ENCODE results near the gene OR2AT4. TPM values are rescaled to one million over a fixed set of nuclear protein-coding genes. Genes with fewer than 3 reads are reported as not detected.
A peak's percentile ranks its signal among the peaks of the same experiment; 100 is the strongest.

The OR2AT4 gene
- total RNA-seq, 5 donors from 2014 or later (not counting 1 experiment from before 2014, with no cell fraction given) = not detected

DNA sequence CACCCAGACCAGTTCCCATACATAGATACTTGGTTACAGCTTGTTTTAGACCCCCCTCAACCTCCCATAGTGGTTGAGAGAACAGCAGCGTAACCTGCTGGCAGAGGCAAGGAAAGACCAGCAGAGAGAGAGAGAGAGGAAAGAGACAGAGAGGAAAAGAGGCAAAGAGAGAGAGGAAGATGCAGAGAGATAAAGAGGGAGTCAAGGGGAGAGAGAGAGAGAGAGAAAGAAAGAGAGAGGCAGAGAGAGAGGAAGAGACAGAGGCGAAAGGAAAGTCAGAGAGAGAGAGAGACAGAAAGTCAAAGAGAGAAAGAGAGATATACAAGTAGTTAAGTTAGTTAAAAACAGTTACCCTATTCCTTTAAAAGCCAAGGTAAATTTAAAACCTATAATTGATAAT is 55.4 kb downstream of the OR2AT4 start:
- 100% methylated on average over 1 of the region's 2 CpGs for WGBS (ENCODE audit: insufficient coverage)
- Mint-ChIP-seq H3K4me3 (no peak overlapping the region), H3K4me1 (no peaks in the 10 kb centered on the region), H3K27me3 (peaks cover 4% of the 10 kb centered on the region in 2 donors), H3K36me3 (peaks cover 6% of the 10 kb centered on the region), H3K9me3 (peaks cover 0 to 6% (median 4%) of the 10 kb centered on the region in 3 donors), H3K27ac (no peak overlapping the region)
- DNase-seq = no peak
- no peaks in the 10 kb centered on the region for H3K36me3 ChIP-seq (ENCODE audit: control insufficient read depth in 2 of 2, extremely low read depth in 1 of 2, insufficient read depth in 1 of 2, low read length in 1 of 2)
- POLR2A ChIA-PET = interaction anchor here in 1 of 2 donors (0.7 kb wide), 1 partner anchor 96 kb away, joined by 7 read pairs; no protein-coding TSS in a partner anchor
- H3K9me3 ChIP-seq = no peaks in the 10 kb centered on the region
- H3K4me1 ChIP-seq (ENCODE audit: control insufficient read depth in 1 of 2, extremely low read depth in 1 of 2, insufficient read depth in 2 of 2, low read length in 2 of 2) = no peaks in the 10 kb centered on the region
- H3K4me3 ChIP-seq (ENCODE audit: control insufficient read depth in 1 of 2, extremely low read depth in 1 of 2, low read length in 1 of 2) = no peak overlapping the region
- no peak overlapping the region for H3K27ac ChIP-seq (ENCODE audit: low read length)
- no peak for ATAC-seq (replicated peaks in 1 of 4)
- peaks cover 0 to 6% of the 10 kb centered on the region in 2 experiments for H3K27me3 ChIP-seq (replicated peaks in 1 of 2; ENCODE audit: control insufficient read depth in 2 of 2, extremely low read depth in 1 of 2, insufficient read depth in 2 of 2, low read length in 1 of 2)
- CTCF ChIA-PET = no interaction called here

DNA sequence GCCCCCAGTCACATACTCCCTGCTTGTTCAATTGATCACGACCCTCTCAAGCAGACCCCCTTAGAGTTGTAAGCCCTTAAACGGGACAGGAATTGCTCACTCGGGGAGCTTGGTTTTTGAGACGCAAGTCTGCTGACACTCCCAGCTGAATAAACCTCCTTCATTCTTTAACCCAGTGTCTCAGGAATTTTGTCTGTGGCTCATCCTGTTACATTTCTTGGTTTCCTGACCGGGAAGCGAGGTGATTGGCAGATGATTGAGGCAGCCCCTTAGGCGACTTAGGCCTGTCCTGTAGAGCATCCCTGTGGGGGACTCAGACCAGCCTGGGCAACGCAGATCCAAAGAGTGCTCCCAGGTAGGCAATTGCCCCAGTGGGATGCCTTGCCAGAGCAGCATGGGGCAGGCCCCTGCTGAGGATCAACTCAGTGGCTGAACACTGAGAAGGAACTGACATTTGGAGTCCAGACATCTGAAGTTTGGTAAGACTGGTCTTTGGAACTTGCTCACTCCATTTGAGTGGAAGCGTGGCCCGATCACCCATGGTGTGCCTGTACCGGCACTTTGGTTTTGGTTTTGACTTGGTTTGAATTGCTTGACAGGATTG is 56.4 kb downstream of the OR2AT4 start:
- no peak overlapping the region for H3K4me3 Mint-ChIP-seq
- peaks cover 6% of the 10 kb centered on the region for H3K36me3 Mint-ChIP-seq
- DNase-seq = no peak
- H3K27me3 Mint-ChIP-seq = peaks cover 4% of the 10 kb centered on the region in 2 donors
- no peak overlapping the region for H3K27ac Mint-ChIP-seq
- POLR2A ChIA-PET = no interaction called here
- H3K9me3 Mint-ChIP-seq = peaks cover 0 to 6% (median 4%) of the 10 kb centered on the region in 3 donors
- ATAC-seq (replicated peaks in 1 of 4) = no peak
- Histone ChIP-seq H3K27ac (ENCODE audit: low read length) (no peak overlapping the region), H3K4me3 (ENCODE audit: control insufficient read depth in 1 of 2, extremely low read depth in 1 of 2, low read length in 1 of 2) (no peak overlapping the region), H3K4me1 (ENCODE audit: control insufficient read depth in 1 of 2, extremely low read depth in 1 of 2, insufficient read depth in 2 of 2, low read length in 2 of 2) (no peaks in the 10 kb centered on the region), H3K9me3 (no peaks in the 10 kb centered on the region), H3K36me3 (ENCODE audit: control insufficient read depth in 2 of 2, extremely low read depth in 1 of 2, insufficient read depth in 1 of 2, low read length in 1 of 2) (no peaks in the 10 kb centered on the region), H3K27me3 (replicated peaks in 1 of 2; ENCODE audit: control insufficient read depth in 2 of 2, extremely low read depth in 1 of 2, insufficient read depth in 2 of 2, low read length in 1 of 2) (peaks cover 0 to 6% of the 10 kb centered on the region in 2 experiments)
- 91% methylated on average over 11 of the region's 11 CpGs for WGBS (ENCODE audit: insufficient coverage)
- CTCF ChIA-PET = no interaction called here
- H3K4me1 Mint-ChIP-seq = peaks cover 0 to 8% (median 6%) of the 10 kb centered on the region in 3 donors

DNA sequence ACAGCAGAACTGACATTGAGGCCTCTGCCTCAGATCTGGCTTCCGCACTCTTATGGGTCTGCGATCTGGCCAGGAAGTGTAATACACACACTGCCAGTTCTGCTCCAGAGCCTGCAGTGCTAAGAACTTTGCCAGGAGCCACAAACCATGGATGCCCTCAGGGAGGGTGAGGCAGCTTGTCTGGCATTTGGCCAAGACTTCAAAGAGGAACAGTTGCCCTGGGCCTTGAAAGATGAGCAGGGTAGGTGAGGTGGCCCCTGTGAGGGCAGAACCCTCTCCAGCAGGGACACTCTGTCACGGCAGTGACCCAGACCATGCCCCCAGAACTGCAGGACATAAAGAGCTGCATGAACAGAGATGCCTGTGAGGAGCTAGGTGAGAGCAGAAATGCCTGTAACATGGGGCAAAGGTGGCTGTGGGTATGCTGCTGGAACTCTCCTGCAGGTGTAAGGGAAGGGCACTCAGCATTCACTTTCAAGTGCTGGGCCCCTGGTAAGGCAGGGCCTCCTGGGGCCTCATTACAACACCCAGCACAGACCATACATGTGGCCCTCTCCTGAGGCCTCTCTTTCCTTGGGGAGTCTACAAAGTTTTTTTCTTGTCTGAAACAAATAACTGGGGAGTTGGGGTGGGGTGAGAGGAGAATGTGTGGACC is 60.6 kb downstream of the OR2AT4 start:
- Mint-ChIP-seq H3K4me1 (peaks cover 0 to 8% (median 6%) of the 10 kb centered on the region in 3 donors), H3K4me3 (no peak overlapping the region), H3K9me3 (peaks cover 0 to 4% (median 4%) of the 10 kb centered on the region in 3 donors), H3K27ac (no peak overlapping the region), H3K36me3 (peaks cover 6% of the 10 kb centered on the region), H3K27me3 (peaks cover under 1 to 4% of the 10 kb centered on the region in 2 donors)
- POLR2A ChIA-PET = no interaction called here
- Histone ChIP-seq H3K27ac (ENCODE audit: low read length) (no peak overlapping the region), H3K4me3 (ENCODE audit: control insufficient read depth in 1 of 2, extremely low read depth in 1 of 2, low read length in 1 of 2) (no peak overlapping the region), H3K36me3 (ENCODE audit: control insufficient read depth in 2 of 2, extremely low read depth in 1 of 2, insufficient read depth in 1 of 2, low read length in 1 of 2) (no peaks in the 10 kb centered on the region), H3K27me3 (replicated peaks in 1 of 2; ENCODE audit: control insufficient read depth in 2 of 2, extremely low read depth in 1 of 2, insufficient read depth in 2 of 2, low read length in 1 of 2) (peaks cover 0 to 9% of the 10 kb centered on the region in 2 experiments), H3K9me3 (no peaks in the 10 kb centered on the region), H3K4me1 (ENCODE audit: control insufficient read depth in 1 of 2, extremely low read depth in 1 of 2, insufficient read depth in 2 of 2, low read length in 2 of 2) (no peaks in the 10 kb centered on the region)
- CTCF ChIA-PET = no interaction called here
- 100% methylated on average over 3 of the region's 3 CpGs for WGBS (ENCODE audit: insufficient coverage)
- DNase-seq (no peak), ATAC-seq (replicated peaks in 1 of 4) (no peak)

DNA sequence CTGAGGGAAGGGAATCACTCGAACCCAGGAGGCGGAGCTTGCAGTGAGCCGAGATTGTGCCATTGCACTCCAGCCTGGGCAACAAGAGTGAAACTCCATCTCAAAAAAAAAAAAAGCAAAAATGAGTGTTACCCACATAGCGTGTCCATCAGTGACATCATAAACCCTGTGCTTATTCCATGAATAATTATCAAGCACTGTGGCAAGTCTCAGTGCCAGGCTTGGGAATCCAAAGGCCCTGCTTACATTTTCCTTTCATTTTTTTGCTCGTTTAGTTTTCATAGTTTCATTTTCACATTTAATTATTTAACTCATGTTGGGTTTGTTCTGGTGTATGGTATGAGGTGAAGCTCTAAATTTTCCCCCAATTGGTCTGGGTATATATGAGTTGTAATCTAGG is 61.4 kb downstream of the OR2AT4 start:
- no peak for ATAC-seq (replicated peaks in 1 of 4)
- Histone ChIP-seq H3K4me1 (ENCODE audit: control insufficient read depth in 1 of 2, extremely low read depth in 1 of 2, insufficient read depth in 2 of 2, low read length in 2 of 2) (no peaks in the 10 kb centered on the region), H3K27me3 (replicated peaks in 1 of 2; ENCODE audit: control insufficient read depth in 2 of 2, extremely low read depth in 1 of 2, insufficient read depth in 2 of 2, low read length in 1 of 2) (peaks cover 0 to 6% of the 10 kb centered on the region in 2 experiments), H3K4me3 (ENCODE audit: control insufficient read depth in 1 of 2, extremely low read depth in 1 of 2, low read length in 1 of 2) (no peak overlapping the region), H3K36me3 (ENCODE audit: control insufficient read depth in 2 of 2, extremely low read depth in 1 of 2, insufficient read depth in 1 of 2, low read length in 1 of 2) (no peaks in the 10 kb centered on the region), H3K27ac (ENCODE audit: low read length) (no peak overlapping the region), H3K9me3 (no peaks in the 10 kb centered on the region)
- POLR2A ChIA-PET = no interaction called here
- no peak for DNase-seq
- Mint-ChIP-seq H3K36me3 (no peaks in the 10 kb centered on the region), H3K9me3 (no peaks in the 10 kb centered on the region), H3K27me3 (no peaks in the 10 kb centered on the region), H3K4me1 (peaks cover 0 to 8% (median 6%) of the 10 kb centered on the region in 3 donors), H3K27ac (peak overlapping the region in 1 of 2 donors; percentile 55), H3K4me3 (no peak overlapping the region)
- 100% methylated on average over 2 of the region's 5 CpGs for WGBS (ENCODE audit: insufficient coverage)
- CTCF ChIA-PET = no interaction called here

DNA sequence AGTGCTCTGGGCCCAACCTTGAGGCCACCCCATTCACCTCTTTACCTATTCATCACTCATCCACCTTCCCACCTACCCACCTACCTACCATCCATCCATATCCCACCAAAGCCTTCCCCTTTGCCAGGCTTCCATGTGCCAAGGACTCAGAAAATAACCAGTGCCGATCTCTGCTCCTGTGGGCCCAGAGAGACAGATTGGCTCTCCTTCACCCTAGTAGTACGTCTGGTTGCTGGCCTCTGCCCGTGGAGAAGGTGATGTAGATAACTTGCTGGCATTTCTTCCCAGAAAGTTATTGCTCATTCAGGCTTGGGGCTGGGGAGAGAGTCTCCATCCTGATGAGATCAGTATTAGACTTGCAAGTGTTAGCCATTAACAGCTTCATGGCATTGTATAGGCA is 62.8 kb downstream of the OR2AT4 start:
- Histone ChIP-seq H3K4me3 (ENCODE audit: control insufficient read depth in 1 of 2, extremely low read depth in 1 of 2, low read length in 1 of 2) (no peak overlapping the region), H3K4me1 (ENCODE audit: control insufficient read depth in 1 of 2, extremely low read depth in 1 of 2, insufficient read depth in 2 of 2, low read length in 2 of 2) (no peaks in the 10 kb centered on the region), H3K27ac (ENCODE audit: low read length) (no peak overlapping the region), H3K27me3 (replicated peaks in 1 of 2; ENCODE audit: control insufficient read depth in 2 of 2, extremely low read depth in 1 of 2, insufficient read depth in 2 of 2, low read length in 1 of 2) (peaks cover 0 to 3% of the 10 kb centered on the region in 2 experiments), H3K9me3 (no peaks in the 10 kb centered on the region), H3K36me3 (ENCODE audit: control insufficient read depth in 2 of 2, extremely low read depth in 1 of 2, insufficient read depth in 1 of 2, low read length in 1 of 2) (no peaks in the 10 kb centered on the region)
- Mint-ChIP-seq H3K4me1 (peaks cover 0 to 8% (median 6%) of the 10 kb centered on the region in 3 donors), H3K4me3 (no peak overlapping the region), H3K36me3 (no peaks in the 10 kb centered on the region), H3K9me3 (no peaks in the 10 kb centered on the region), H3K27me3 (no peaks in the 10 kb centered on the region), H3K27ac (no peak overlapping the region)
- WGBS (ENCODE audit: insufficient coverage) = 100% methylated on average over 3 of the region's 3 CpGs
- ATAC-seq (replicated peaks in 1 of 4) = no peak
- DNase-seq = no peak
- ChIA-PET CTCF (no interaction called here), POLR2A (no interaction called here)

DNA sequence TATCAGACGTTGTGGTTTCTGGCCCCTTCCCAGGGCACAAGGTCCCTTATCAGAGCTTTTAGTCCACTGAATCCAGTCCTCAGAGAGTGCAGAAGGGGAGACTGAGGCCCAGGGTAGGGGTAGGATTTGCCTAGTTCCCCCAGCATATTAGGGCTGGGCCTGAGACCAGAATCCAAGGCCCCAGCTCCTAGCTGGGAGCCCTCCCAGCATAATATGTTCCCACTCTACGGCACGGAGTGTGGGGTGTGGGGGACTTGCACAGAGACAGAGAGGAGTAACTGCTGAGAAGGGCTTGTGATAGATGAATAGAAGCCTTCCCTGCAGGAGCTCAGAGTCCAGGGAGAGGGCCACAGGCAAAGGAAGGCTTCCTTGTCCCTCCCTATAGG is 64.1 kb downstream of the OR2AT4 start:
- H3K27me3 Mint-ChIP-seq = no peaks in the 10 kb centered on the region
- Histone ChIP-seq H3K27me3 (replicated peaks in 1 of 2; ENCODE audit: control insufficient read depth in 2 of 2, extremely low read depth in 1 of 2, insufficient read depth in 2 of 2, low read length in 1 of 2) (peaks cover 0 to 3% of the 10 kb centered on the region in 2 experiments), H3K4me1 (ENCODE audit: control insufficient read depth in 1 of 2, extremely low read depth in 1 of 2, insufficient read depth in 2 of 2, low read length in 2 of 2) (no peaks in the 10 kb centered on the region), H3K36me3 (ENCODE audit: control insufficient read depth in 2 of 2, extremely low read depth in 1 of 2, insufficient read depth in 1 of 2, low read length in 1 of 2) (no peaks in the 10 kb centered on the region), H3K27ac (ENCODE audit: low read length) (no peak overlapping the region), H3K4me3 (ENCODE audit: control insufficient read depth in 1 of 2, extremely low read depth in 1 of 2, low read length in 1 of 2) (no peak overlapping the region), H3K9me3 (no peaks in the 10 kb centered on the region)
- ChIA-PET POLR2A (no interaction called here), CTCF (no interaction called here)
- H3K36me3 Mint-ChIP-seq = no peaks in the 10 kb centered on the region
- H3K9me3 Mint-ChIP-seq = no peaks in the 10 kb centered on the region
- no peak for ATAC-seq (replicated peaks in 1 of 4)
- no peak overlapping the region for H3K27ac Mint-ChIP-seq
- no peak for DNase-seq
- no CpG with 5 or more reads among the region's 3 CpGs for WGBS (ENCODE audit: insufficient coverage)
- H3K4me1 Mint-ChIP-seq = peaks cover 0 to 8% (median 6%) of the 10 kb centered on the region in 3 donors
- H3K4me3 Mint-ChIP-seq = no peak overlapping the region

Data from T-cell (primary cell).